Vagina (tissue), 2 donors: ENCODE measurements around the gene PSMA7. TPM values are rescaled to one million over a fixed set of nuclear protein-coding genes. Genes with fewer than 3 reads are reported as not detected.

Experiments used
- DNase-seq, 2 donors: peaks; one replicate each; pipeline ENCODE4 v3.0.0-alpha.2; 2017; ENCODE audit errors: extremely low spot score in 2 of 2
- H3K27ac ChIP-seq: fragments of 200-600 bp; sonication (generic); one replicate; pipeline ENCODE4 v1.5.1; 2019
- H3K27me3 ChIP-seq: fragments of 200-600 bp; sonication (generic); one replicate; pipeline ENCODE4 v1.5.1; 2019
- H3K36me3 ChIP-seq, 2 donors: fragments of 200-600 bp; sonication (generic); one replicate each; pipeline ENCODE4 v1.5.1; 2017 to 2019
- H3K4me1 ChIP-seq: fragments of 200-600 bp; sonication (generic); one replicate; pipeline ENCODE4 v1.5.1; 2019
- H3K4me3 ChIP-seq, 2 donors: fragments of 200-600 bp; sonication (generic); 1 replicate in 1 of 2; 2 replicates in 1 of 2; pipeline ENCODE4 v1.5.1; 2016 to 2019
- H3K9me3 ChIP-seq: fragments of 200-600 bp; sonication (generic); one replicate; pipeline ENCODE4 v1.5.1; 2019
- CTCF ChIP-seq, 3 experiments: fragments of 450-650 bp in 2 of 3; fragments of 200-600 bp in 1 of 3; sonication (generic) in 1 of 3; IDR thresholded peaks; one replicate each; pipeline ENCODE4 v1.5.1; 2017 to 2019; ENCODE audit warnings: antibody characterized with exemption in 3 of 3, mild to moderate bottlenecking in 2 of 3, moderate library complexity in 2 of 3
- POLR2A ChIP-seq, 2 donors: fragments of 450-650 bp; IDR thresholded peaks; one replicate each; pipeline ENCODE4 v1.6.1; 2017; ENCODE audit warnings: antibody characterized with exemption in 2 of 2, mild to moderate bottlenecking in 2 of 2, moderate library complexity in 2 of 2
- POLR2AphosphoS5 ChIP-seq, 2 donors: sonication (generic); formaldehyde crosslinking; IDR thresholded peaks; one replicate each; pipeline ENCODE4 v1.9.0; 2017; ENCODE audit warnings: antibody characterized with exemption in 2 of 2, mild to moderate bottlenecking in 2 of 2, low read depth in 1 of 2; ENCODE audit not compliant: insufficient read depth in 1 of 2
- intact Hi-C: fragments of 100-400 bp; cut with DNase I; formaldehyde crosslinking; loops from one replicate; pipeline ENCODE4 v1.15.1; 2023
- total RNA-seq: library from RNA; depleted of rRNA; stranded (reverse); fragments of >200 nt; gene quantifications from one replicate; pipeline ENCODE4 v1.2.3, GENCODE V29; 2016

Gene PSMA7
- total RNA-seq, 1 donor from 2014 or later: 319 TPM

- no peaks in the 10 kb centered on the region for H3K27me3 ChIP-seq
- no peak for TF ChIP-seq CTCF (IDR thresholded peaks at IDR 0.05)
- TF ChIP-seq POLR2AphosphoS5 (IDR thresholded peaks at IDR 0.05; ENCODE audit: insufficient read depth in 1 of 2, low read depth in 1 of 2): no peak
- TF ChIP-seq POLR2A (IDR thresholded peaks at IDR 0.05): no peak
- no peak overlapping the region for H3K27ac ChIP-seq
- intact Hi-C loops: no loop called here
- H3K9me3 ChIP-seq: peaks cover 15% of the 10 kb centered on the region
- DNase-seq: no peak
- no peaks in the 10 kb centered on the region for H3K36me3 ChIP-seq
- H3K4me1 ChIP-seq: no peaks in the 10 kb centered on the region
- no peak overlapping the region for H3K4me3 ChIP-seq
These were observed 32.0 kb downstream of the PSMA7 start for GRCh38 chr20:62111148-62111547.

GRCh38 chr20:62105592-62105991 is 37.6 kb downstream of the PSMA7 start:
- intact Hi-C loops: loop anchor here (5.0 kb wide), 1 partner anchor 1452 kb away; no protein-coding TSS in a partner anchor
- no peak overlapping the region for H3K27ac ChIP-seq
- H3K27me3 ChIP-seq: no peaks in the 10 kb centered on the region
- peaks cover 15% of the 10 kb centered on the region for H3K9me3 ChIP-seq
- H3K4me3 ChIP-seq: no peak overlapping the region
- H3K36me3 ChIP-seq: no peaks in the 10 kb centered on the region
- H3K4me1 ChIP-seq: no peaks in the 10 kb centered on the region
- DNase-seq: no peak
- no peak for TF ChIP-seq CTCF (IDR thresholded peaks at IDR 0.05)
- no peak for TF ChIP-seq POLR2A (IDR thresholded peaks at IDR 0.05)
- TF ChIP-seq POLR2AphosphoS5 (IDR thresholded peaks at IDR 0.05; ENCODE audit: insufficient read depth in 1 of 2, low read depth in 1 of 2): no peak

- H3K27me3 ChIP-seq: no peaks in the 10 kb centered on the region
- no peak overlapping the region for H3K4me3 ChIP-seq
- no peaks in the 10 kb centered on the region for H3K4me1 ChIP-seq
- DNase-seq: no peak
- H3K27ac ChIP-seq: no peak overlapping the region
- TF ChIP-seq CTCF (IDR thresholded peaks at IDR 0.05): no peak
- no peak for TF ChIP-seq POLR2A (IDR thresholded peaks at IDR 0.05)
- no peak for TF ChIP-seq POLR2AphosphoS5 (IDR thresholded peaks at IDR 0.05; ENCODE audit: insufficient read depth in 1 of 2, low read depth in 1 of 2)
- intact Hi-C loops: loop anchor here (5.0 kb wide), 1 partner anchor 1452 kb away; no protein-coding TSS in a partner anchor
- no peaks in the 10 kb centered on the region for H3K36me3 ChIP-seq
- peaks cover 13% of the 10 kb centered on the region for H3K9me3 ChIP-seq
These were observed 38.3 kb downstream of the PSMA7 start for GRCh38 chr20:62104791-62105345.

GRCh38 chr20:62104234-62104789 is 38.9 kb downstream of the PSMA7 start:
- H3K4me3 ChIP-seq: no peak overlapping the region
- TF ChIP-seq POLR2AphosphoS5 (IDR thresholded peaks at IDR 0.05; ENCODE audit: insufficient read depth in 1 of 2, low read depth in 1 of 2): no peak
- intact Hi-C loops: no loop called here
- DNase-seq: no peak
- H3K27me3 ChIP-seq: no peaks in the 10 kb centered on the region
- peaks cover 9% of the 10 kb centered on the region for H3K9me3 ChIP-seq
- no peaks in the 10 kb centered on the region for H3K36me3 ChIP-seq
- H3K27ac ChIP-seq: no peak overlapping the region
- no peaks in the 10 kb centered on the region for H3K4me1 ChIP-seq

GRCh38 chr20:62103508-62104233 is 39.5 kb downstream of the PSMA7 start:
- Histone ChIP-seq H3K36me3 (no peaks in the 10 kb centered on the region), H3K9me3 (peaks cover 9% of the 10 kb centered on the region), H3K27me3 (no peaks in the 10 kb centered on the region), H3K4me1 (no peaks in the 10 kb centered on the region), H3K27ac (no peak overlapping the region), H3K4me3 (no peak overlapping the region)
- intact Hi-C loops: no loop called here
- no peak for DNase-seq
- TF ChIP-seq POLR2AphosphoS5 (IDR thresholded peaks at IDR 0.05; ENCODE audit: insufficient read depth in 1 of 2, low read depth in 1 of 2): no peak
- TF ChIP-seq POLR2A (IDR thresholded peaks at IDR 0.05): no peak

GRCh38 chr20:62101078-62101477 is 42.1 kb downstream of the PSMA7 start:
- Histone ChIP-seq H3K4me3 (no peak overlapping the region), H3K4me1 (no peaks in the 10 kb centered on the region), H3K36me3 (no peaks in the 10 kb centered on the region), H3K9me3 (no peaks in the 10 kb centered on the region), H3K27me3 (no peaks in the 10 kb centered on the region), H3K27ac (no peak overlapping the region)
- intact Hi-C loops: no loop called here
- no peak for TF ChIP-seq POLR2A (IDR thresholded peaks at IDR 0.05)
- TF ChIP-seq CTCF (IDR thresholded peaks at IDR 0.05): no peak
- no peak for TF ChIP-seq POLR2AphosphoS5 (IDR thresholded peaks at IDR 0.05; ENCODE audit: insufficient read depth in 1 of 2, low read depth in 1 of 2)
- no peak for DNase-seq
